H1 (cell line): ENCODE measurements around the gene PLA2G2E. TPM values are rescaled to one million over a fixed set of nuclear protein-coding genes. Genes with fewer than 3 reads are reported as not detected.
"Not testable (repeated sequence)": the region's sequence is repeated elsewhere in the genome, so short reads cannot be mapped to it uniquely, and the experiment has no call there.

Experiments
- CTCF ChIA-PET: fragments of 300-600 bp; sonication (Branson Sonifier 250); formaldehyde crosslinking; loops from one replicate; lab custom pipeline; 2021; ENCODE audit not compliant: partially characterized antibody; lab: Charles Lee
- POLR2A ChIA-PET: fragments of 300-600 bp; sonication (Branson Sonifier 250); formaldehyde crosslinking; loops from one replicate; lab custom pipeline; 2021; ENCODE audit warnings: inconsistent platforms; ENCODE audit not compliant: partially characterized antibody; lab: Charles Lee
- DNase-seq, 2 experiments: peaks; one replicate each; pipeline versions ENCODE4 v3.0.0 to v3.0.0-alpha.2; 2010 to 2022; ENCODE audit warnings: low spot score in 2 of 2, low read depth in 1 of 2, mixed read lengths in 1 of 2
- FAIRE-seq: peaks from 2 replicates; lab custom pipeline; 2011; peaks lifted over from hg19 to GRCh38; lab: Jason Lieb, UNC
- H2AFZ ChIP-seq: 2 replicates; pipeline ENCODE4 v1.8.1; 2012; ENCODE audit warnings: low read length, inconsistent platforms
- H2AK5ac ChIP-seq: 2 replicates; pipeline ENCODE4 v1.6.1; 2013; ENCODE audit warnings: low read depth, low read length
- H2BK120ac ChIP-seq: replicated peaks from 2 replicates; pipeline ENCODE3; 2013; ENCODE audit warnings: low read depth, low read length, inconsistent platforms
- H2BK12ac ChIP-seq: 2 replicates; pipeline ENCODE4 v1.6.1; 2013; ENCODE audit warnings: low read depth, low read length
- H2BK15ac ChIP-seq: 2 replicates; pipeline ENCODE4 v1.6.1; 2013; ENCODE audit warnings: low read length
- H2BK20ac ChIP-seq: 2 replicates; pipeline ENCODE4 v1.6.1; 2013; ENCODE audit warnings: low read length
- H2BK5ac ChIP-seq: 2 replicates; pipeline ENCODE4 v1.6.1; 2013; ENCODE audit warnings: low read depth, low read length
- H3K14ac ChIP-seq: 2 replicates; pipeline ENCODE4 v1.6.1; 2013; ENCODE audit warnings: inconsistent platforms; ENCODE audit not compliant: insufficient read length
- H3K18ac ChIP-seq: 2 replicates; pipeline ENCODE4 v1.6.1; 2013; ENCODE audit warnings: low read length; ENCODE audit errors: extremely low read depth
- H3K23ac ChIP-seq: 2 replicates; pipeline ENCODE4 v1.6.1; 2013; ENCODE audit warnings: inconsistent platforms; ENCODE audit not compliant: insufficient read length
- H3K23me2 ChIP-seq: 2 replicates; pipeline ENCODE4 v1.6.1; 2013; ENCODE audit warnings: low read depth, low read length
- H3K27ac ChIP-seq: 2 replicates; pipeline ENCODE4 v1.6.1; 2011; ENCODE audit warnings: low read depth, low read length, inconsistent platforms
- H3K27me3 ChIP-seq, 4 experiments: replicated peaks in 1 of 4; 1 replicate in 1 of 4; 2 replicates in 3 of 4; pipeline versions ENCODE4 v1.6.1 to v1.8.1; 2011 to 2013; ENCODE audit warnings: low read length in 3 of 4, mild to moderate bottlenecking in 3 of 4, inconsistent platforms in 2 of 4, mixed read lengths in 2 of 4, moderate library complexity in 1 of 4; ENCODE audit not compliant: control insufficient read depth in 3 of 4, insufficient read depth in 3 of 4; ENCODE audit errors: extremely low read depth in 1 of 4
- H3K36me3 ChIP-seq, 4 experiments: 2 replicates each; pipeline versions ENCODE4 v1.6.1 to v1.8.1; 2011 to 2013; ENCODE audit warnings: mild to moderate bottlenecking in 4 of 4, low read length in 3 of 4, moderate library complexity in 2 of 4, control low read depth in 1 of 4, inconsistent platforms in 1 of 4; ENCODE audit not compliant: insufficient read depth in 4 of 4, control insufficient read depth in 2 of 4
- H3K4ac ChIP-seq: replicated peaks from 2 replicates; pipeline ENCODE3; 2013; ENCODE audit warnings: low read length, low read depth, mixed read lengths, inconsistent platforms; ENCODE audit not compliant: insufficient read length
- H3K4me1 ChIP-seq, 4 experiments: replicated peaks in 1 of 4; 1 replicate in 1 of 4; 2 replicates in 3 of 4; pipeline versions ENCODE4 v1.6.1 to v1.8.1; 2011 to 2013; ENCODE audit warnings: low read length in 3 of 4, inconsistent platforms in 2 of 4, mixed read lengths in 1 of 4; ENCODE audit not compliant: insufficient read depth in 4 of 4, control insufficient read depth in 3 of 4
- H3K4me2 ChIP-seq, 2 experiments: 2 replicates each; pipeline versions ENCODE4 v1.6.1 to v1.8.1; 2011 to 2013; ENCODE audit warnings: low read depth in 2 of 2, low read length in 2 of 2, control low read depth in 1 of 2, inconsistent platforms in 1 of 2, mild to moderate bottlenecking in 1 of 2; ENCODE audit not compliant: insufficient read depth in 1 of 2
- H3K4me3 ChIP-seq, 4 experiments: fragments of 200-600, 300-600 bp in 1 of 4; sonication (generic), shearing (Covaris generic), sonication (Bioruptor Twin) in 1 of 4; 2 replicates each; pipeline versions ENCODE4 v1.5.1 to v1.8.1; 2011 to 2016; ENCODE audit warnings: low read length in 4 of 4, low read depth in 3 of 4, control low read depth in 2 of 4, inconsistent platforms in 2 of 4, mild to moderate bottlenecking in 2 of 4, mixed read lengths in 1 of 4, moderate library complexity in 1 of 4; ENCODE audit not compliant: insufficient read depth in 2 of 4; ENCODE audit errors: extremely low read depth in 1 of 4
- H3K56ac ChIP-seq: replicated peaks from 2 replicates; pipeline ENCODE3; 2013; ENCODE audit warnings: low read depth, mild to moderate bottlenecking, mixed read lengths, low read length, inconsistent platforms; ENCODE audit not compliant: insufficient read length
- H3K79me1 ChIP-seq: 2 replicates; pipeline ENCODE4 v1.6.1; 2013; ENCODE audit warnings: low read depth, low read length, control low read depth
- H3K79me2 ChIP-seq, 2 experiments: 2 replicates each; pipeline versions ENCODE4 v1.6.1 to v1.8.1; 2012 to 2013; ENCODE audit warnings: low read length in 2 of 2, mild to moderate bottlenecking in 2 of 2, inconsistent platforms in 1 of 2; ENCODE audit not compliant: insufficient read depth in 2 of 2, control insufficient read depth in 1 of 2
- H3K9ac ChIP-seq, 4 experiments: replicated peaks in 1 of 4; 1 replicate in 1 of 4; 2 replicates in 3 of 4; pipeline versions ENCODE4 v1.6.1 to v1.8.1; 2011 to 2013; ENCODE audit warnings: low read depth in 3 of 4, low read length in 3 of 4, control low read depth in 2 of 4, mild to moderate bottlenecking in 2 of 4, moderate library complexity in 2 of 4, inconsistent platforms in 1 of 4; ENCODE audit errors: extremely low read depth in 1 of 4
- H3K9me3 ChIP-seq, 2 experiments: 2 replicates each; pipeline versions ENCODE4 v1.6.1 to v1.8.1; 2012 to 2013; ENCODE audit warnings: mild to moderate bottlenecking in 2 of 2, moderate library complexity in 2 of 2, control low read depth in 1 of 2, inconsistent platforms in 1 of 2, low read depth in 1 of 2, low read length in 1 of 2, mixed read lengths in 1 of 2; ENCODE audit not compliant: insufficient read depth in 2 of 2
- H4K20me1 ChIP-seq, 2 experiments: replicated peaks in 1 of 2; 2 replicates each; pipeline versions ENCODE3 to v1.8.1; 2011 to 2013; ENCODE audit warnings: inconsistent platforms in 2 of 2, low read length in 2 of 2, mild to moderate bottlenecking in 1 of 2; ENCODE audit not compliant: insufficient read depth in 2 of 2, control insufficient read depth in 1 of 2
- H4K5ac ChIP-seq: 2 replicates; pipeline ENCODE4 v1.6.1; 2013; ENCODE audit warnings: low read length, low read depth, mixed read lengths, inconsistent platforms; ENCODE audit not compliant: insufficient read length
- H4K8ac ChIP-seq: 2 replicates; pipeline ENCODE4 v1.8.0; 2013; ENCODE audit warnings: mild to moderate bottlenecking, moderate library complexity, low read length, inconsistent platforms; ENCODE audit not compliant: insufficient read depth; ENCODE audit errors: extremely low read depth
- H4K91ac ChIP-seq: replicated peaks from 2 replicates; pipeline ENCODE3; 2013; ENCODE audit warnings: low read length, mixed read lengths, inconsistent platforms; ENCODE audit not compliant: insufficient read length
- WGBS, 2 experiments: shearing (Covaris generic) in 1 of 2; methylation state at CpG; one replicate each; pipeline versions ENCODE4 v1.1.6 to v1.1.7; 2013 to 2015; ENCODE audit warnings: low lambda C conversion rate in 2 of 2, mixed read lengths in 2 of 2, inconsistent platforms in 1 of 2, low coverage in 1 of 2, missing lambda C conversion rate in 1 of 2; ENCODE audit not compliant: insufficient replicate concordance in 2 of 2, insufficient coverage in 1 of 2, insufficient read length in 1 of 2; ENCODE audit errors: extremely low coverage in 1 of 2, missing lambda C conversion rate in 1 of 2; 5-methylcytosine and 5-hydroxymethylcytosine counted together
- polyA plus RNA-seq, 7 experiments: library from polyadenylated mRNA; depleted of rRNA in 3 of 7; stranded (reverse) in 5 of 7; unstranded in 2 of 7; fragments of >200 nt in 5 of 7; fragments of 200-250 nt in 2 of 7; gene quantifications; 1 replicate in 5 of 7; 2 replicates in 1 of 7; 4 replicates in 1 of 7; pipeline versions ENCODE4 v1.2.1 to v1.2.3, GENCODE V29; 2011 to 2013; ENCODE audit warnings: missing spikeins in 2 of 7, mixed read lengths in 2 of 7
- total RNA-seq: library from RNA; stranded (reverse); fragmentation: NEBNext Ultra II Directional; extraction: Animal tissue kit (Norgen Biotek cat#: 25700); gene quantifications from 2 replicates; pipeline ENCODE4 v1.2.1, GENCODE V29; 2021
- TF ChIP-seq, protein P1 (sequence below): IDR thresholded peaks from 2 replicates; pipeline ENCODE4 v1.6.1; 2011; ENCODE audit warnings: low read length, improper control_type of control experiment

The PLA2G2E gene
- total and polyA plus RNA-seq, 2 of the 8 experiments (the other 6 are each of a cell fraction or from before 2014, with no cell fraction given) = not detected

- TF ChIP-seq, protein P1, sequence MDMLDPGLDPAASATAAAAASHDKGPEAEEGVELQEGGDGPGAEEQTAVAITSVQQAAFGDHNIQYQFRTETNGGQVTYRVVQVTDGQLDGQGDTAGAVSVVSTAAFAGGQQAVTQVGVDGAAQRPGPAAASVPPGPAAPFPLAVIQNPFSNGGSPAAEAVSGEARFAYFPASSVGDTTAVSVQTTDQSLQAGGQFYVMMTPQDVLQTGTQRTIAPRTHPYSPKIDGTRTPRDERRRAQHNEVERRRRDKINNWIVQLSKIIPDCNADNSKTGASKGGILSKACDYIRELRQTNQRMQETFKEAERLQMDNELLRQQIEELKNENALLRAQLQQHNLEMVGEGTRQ = peak; percentile 93
Measured at GRCh38 chr1:19882111-19883071, 41.0 kb downstream of the PLA2G2E start, which contains the start of gene OTUD3 (continued).

- H2BK120ac ChIP-seq, H3K4me3 ChIP-seq, H2BK5ac ChIP-seq, H3K79me1 ChIP-seq, H2AFZ ChIP-seq, H3K9me3 ChIP-seq, H3K23ac ChIP-seq, H3K4ac ChIP-seq, H3K18ac ChIP-seq, H2BK15ac ChIP-seq, H3K4me2 ChIP-seq, H2BK20ac ChIP-seq, H3K23me2 ChIP-seq, H2AK5ac ChIP-seq, H3K36me3 ChIP-seq, DNase-seq, H2BK12ac ChIP-seq, H4K91ac ChIP-seq, H3K27ac ChIP-seq, H4K8ac ChIP-seq, H3K14ac ChIP-seq, POLR2A ChIA-PET, H4K5ac ChIP-seq, H3K9ac ChIP-seq, H3K4me1 ChIP-seq, H3K56ac ChIP-seq, H3K27me3 ChIP-seq, H4K20me1 ChIP-seq, FAIRE-seq: not testable (repeated sequence)
- WGBS, 2 experiments = 90% methylated on average over 5 of the region's 5 CpGs; no CpG with 5 or more reads in 1 of the 2 experiments
- peaks cover 16 to 32% of the 10 kb centered on the region in 2 experiments for H3K79me2 ChIP-seq
- CTCF ChIA-PET = interaction anchor here (0.7 to 2.8 kb wide), 11 partner anchors 8 to 123 kb away, joined by 3 to 12 read pairs (median 6); no protein-coding TSS in a partner anchor
Measured at GRCh38 chr1:19880841-19881240, 42.6 kb downstream of the PLA2G2E start.
